OCI-LY7 (cell line): ENCODE measurements around the gene WDR90. TPM values are rescaled to one million over a fixed set of nuclear protein-coding genes. Genes with fewer than 3 reads are reported as not detected.

Experiments used
- BruUV-seq: library from RNA; stranded (reverse); fragments of 400-500 nt; replicated peaks from 2 replicates; lab custom pipeline; 2021; lab: Mats Ljungman, UMichigan
- CTCF ChIA-PET: fragments of 300-600 bp; sonication (Branson Sonifier 250); formaldehyde crosslinking; loops from one replicate; lab custom pipeline; 2022; ENCODE audit warnings: antibody characterized with exemption; ENCODE audit not compliant: unreplicated experiment; lab: Charles Lee
- POLR2A ChIA-PET: fragments of 300-600 bp; sonication (Branson Sonifier 250); formaldehyde crosslinking; loops from one replicate; lab custom pipeline; 2022; ENCODE audit warnings: antibody characterized with exemption; lab: Charles Lee
- DNase-seq: peaks from one replicate; pipeline ENCODE4 v3.0.0-alpha.2; 2015; ENCODE audit warnings: low spot score
- H2AFZ ChIP-seq: fragments of 200-600 bp; sonication (generic), shearing (Covaris generic); 2 replicates; pipeline ENCODE4 v1.6.1; 2014; ENCODE audit warnings: mild to moderate bottlenecking, antibody characterized with exemption, low read length, moderate library complexity
- H3K27ac ChIP-seq: fragments of 200-600 bp; sonication (generic); 2 replicates; pipeline ENCODE4 v1.5.1; 2014; ENCODE audit warnings: mixed run types, low read depth, mild to moderate bottlenecking, moderate library complexity, low read length, inconsistent platforms; ENCODE audit not compliant: poor library complexity, severe bottlenecking
- H3K36me3 ChIP-seq: fragments of 200-600 bp; sonication (generic); 2 replicates; pipeline ENCODE4 v1.6.1; 2014; ENCODE audit warnings: mild to moderate bottlenecking, antibody characterized with exemption, low read length, moderate library complexity, mixed read lengths; ENCODE audit not compliant: insufficient read depth
- H3K4me1 ChIP-seq: fragments of 200-600 bp; sonication (generic); 2 replicates; pipeline ENCODE4 v1.5.1; 2014; ENCODE audit warnings: mild to moderate bottlenecking, low read length; ENCODE audit not compliant: insufficient read depth, poor library complexity, severe bottlenecking
- H3K4me2 ChIP-seq: fragments of 200-600 bp; sonication (generic); 2 replicates; pipeline ENCODE4 v1.6.1; 2014; ENCODE audit warnings: mild to moderate bottlenecking, low read length
- H3K4me3 ChIP-seq: fragments of 200-600 bp; sonication (generic); 2 replicates; pipeline ENCODE4 v1.5.1; 2014; ENCODE audit warnings: mild to moderate bottlenecking, low read depth, low read length; ENCODE audit not compliant: poor library complexity, severe bottlenecking
- H3K79me2 ChIP-seq: fragments of 200-600 bp; sonication (generic); 2 replicates; pipeline ENCODE4 v1.6.1; 2016; ENCODE audit warnings: low read depth, mild to moderate bottlenecking, low read length, moderate library complexity, mixed read lengths; ENCODE audit not compliant: insufficient read depth
- H3K9me2 ChIP-seq: fragments of 200-600 bp; sonication (generic); 2 replicates; pipeline ENCODE4 v1.6.1; 2016; ENCODE audit warnings: mild to moderate bottlenecking, low read length, mixed read lengths; ENCODE audit not compliant: insufficient read depth
- H3K9me3 ChIP-seq: fragments of 200-600 bp; sonication (generic); 2 replicates; pipeline ENCODE4 v1.6.1; 2014; ENCODE audit warnings: mild to moderate bottlenecking, mixed run types, low read length, mixed read lengths
- H4K20me1 ChIP-seq: fragments of 200-600 bp; sonication (generic); 2 replicates; pipeline ENCODE4 v1.6.1; 2014; ENCODE audit warnings: mild to moderate bottlenecking, antibody characterized with exemption, low read length, moderate library complexity, mixed read lengths; ENCODE audit not compliant: insufficient read depth
- EZH2phosphoT487 ChIP-seq: fragments of 200-600 bp; sonication (generic); IDR thresholded peaks from 2 replicates; pipeline ENCODE4 v1.6.1; 2018; ENCODE audit warnings: low read depth, borderline replicate concordance, mild to moderate bottlenecking, mixed run types, antibody characterized with exemption, low read length, moderate library complexity, mixed read lengths
- intact Hi-C: fragments of 100-400 bp; cut with micrococcal nuclease; formaldehyde crosslinking; loops from one replicate; pipeline ENCODE4 v1.10.0; 2022; ENCODE audit not compliant: unreplicated experiment
- total RNA-seq, 2 experiments: library from RNA; depleted of rRNA in 1 of 2; stranded (reverse); fragments of >200 nt in 1 of 2; shearing (Covaris generic) in 1 of 2; gene quantifications; 2 replicates each; pipeline ENCODE4 v1.2.3, GENCODE V29; 2014 to 2022
- TF ChIP-seq, protein P1 (sequence below): fragments of 200-600 bp; sonication (generic); conservative IDR thresholded peaks from 2 replicates; pipeline ENCODE4 v1.5.1; 2014; ENCODE audit warnings: mild to moderate bottlenecking, antibody characterized with exemption, low read length, moderate library complexity, mixed read lengths

The WDR90 gene
- total RNA-seq, 2 experiments from 2014 or later = 110 to 153 TPM

DNA sequence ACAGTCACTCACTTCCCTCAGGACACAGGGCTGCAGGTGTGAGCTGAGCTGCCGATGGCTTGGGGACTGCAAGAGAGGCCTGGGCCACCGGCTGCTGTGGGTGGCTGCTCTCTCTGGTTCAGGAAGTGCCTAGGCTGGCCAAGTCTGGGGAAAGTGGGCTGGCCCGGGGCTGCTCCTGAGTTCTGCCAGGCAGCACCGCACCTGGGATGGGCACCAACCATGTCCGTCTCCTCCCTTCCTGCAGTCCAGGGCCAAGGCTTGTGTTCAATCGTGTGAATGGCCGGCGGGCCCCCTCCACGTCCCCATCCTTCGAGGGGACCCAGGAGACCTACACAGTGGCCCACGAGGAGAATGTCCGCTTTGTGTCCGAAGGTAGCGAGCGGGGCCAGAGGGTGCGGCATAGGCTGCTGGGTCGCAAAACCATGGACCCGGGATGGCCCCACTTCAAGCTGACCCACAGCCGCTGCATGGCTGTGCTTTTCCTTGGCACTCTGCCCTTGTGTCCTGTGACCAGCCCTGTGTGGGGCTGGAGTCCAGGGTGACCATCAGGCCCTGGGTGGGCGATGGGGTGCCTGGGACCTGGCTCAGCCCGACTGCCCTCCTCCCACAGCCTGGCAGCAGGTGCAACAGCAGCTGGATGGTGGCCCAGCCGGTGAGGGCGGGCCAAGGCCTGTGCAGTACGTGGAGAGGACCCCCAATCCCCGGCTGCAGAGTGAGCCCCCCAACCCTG lies 1.8 kb upstream of the WDR90 start:
- H3K4me1 ChIP-seq = peaks cover 32% of the 10 kb centered on the region
- intact Hi-C loops = no loop called here
- H3K4me2 ChIP-seq = peak overlapping the region; percentile 77
- peaks cover 5% of the 10 kb centered on the region for H3K36me3 ChIP-seq
- no peak for TF ChIP-seq EZH2phosphoT487
- TF ChIP-seq, protein P1, sequence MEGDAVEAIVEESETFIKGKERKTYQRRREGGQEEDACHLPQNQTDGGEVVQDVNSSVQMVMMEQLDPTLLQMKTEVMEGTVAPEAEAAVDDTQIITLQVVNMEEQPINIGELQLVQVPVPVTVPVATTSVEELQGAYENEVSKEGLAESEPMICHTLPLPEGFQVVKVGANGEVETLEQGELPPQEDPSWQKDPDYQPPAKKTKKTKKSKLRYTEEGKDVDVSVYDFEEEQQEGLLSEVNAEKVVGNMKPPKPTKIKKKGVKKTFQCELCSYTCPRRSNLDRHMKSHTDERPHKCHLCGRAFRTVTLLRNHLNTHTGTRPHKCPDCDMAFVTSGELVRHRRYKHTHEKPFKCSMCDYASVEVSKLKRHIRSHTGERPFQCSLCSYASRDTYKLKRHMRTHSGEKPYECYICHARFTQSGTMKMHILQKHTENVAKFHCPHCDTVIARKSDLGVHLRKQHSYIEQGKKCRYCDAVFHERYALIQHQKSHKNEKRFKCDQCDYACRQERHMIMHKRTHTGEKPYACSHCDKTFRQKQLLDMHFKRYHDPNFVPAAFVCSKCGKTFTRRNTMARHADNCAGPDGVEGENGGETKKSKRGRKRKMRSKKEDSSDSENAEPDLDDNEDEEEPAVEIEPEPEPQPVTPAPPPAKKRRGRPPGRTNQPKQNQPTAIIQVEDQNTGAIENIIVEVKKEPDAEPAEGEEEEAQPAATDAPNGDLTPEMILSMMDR = no peak
- H2AFZ ChIP-seq = no peak overlapping the region
- CTCF ChIA-PET = no interaction called here
- H4K20me1 ChIP-seq = no peaks in the 10 kb centered on the region
- no peaks in the 10 kb centered on the region for H3K9me2 ChIP-seq
- H3K4me3 ChIP-seq = peak overlapping the region; percentile 70
- H3K9me3 ChIP-seq = no peaks in the 10 kb centered on the region
- H3K79me2 ChIP-seq = peaks cover 4% of the 10 kb centered on the region; the same call in 1 of the 2 replicates
- POLR2A ChIA-PET = no interaction called here
- DNase-seq = no peak
- no peak overlapping the region for H3K27ac ChIP-seq
- no TSS peak for BruUV-seq

DNA sequence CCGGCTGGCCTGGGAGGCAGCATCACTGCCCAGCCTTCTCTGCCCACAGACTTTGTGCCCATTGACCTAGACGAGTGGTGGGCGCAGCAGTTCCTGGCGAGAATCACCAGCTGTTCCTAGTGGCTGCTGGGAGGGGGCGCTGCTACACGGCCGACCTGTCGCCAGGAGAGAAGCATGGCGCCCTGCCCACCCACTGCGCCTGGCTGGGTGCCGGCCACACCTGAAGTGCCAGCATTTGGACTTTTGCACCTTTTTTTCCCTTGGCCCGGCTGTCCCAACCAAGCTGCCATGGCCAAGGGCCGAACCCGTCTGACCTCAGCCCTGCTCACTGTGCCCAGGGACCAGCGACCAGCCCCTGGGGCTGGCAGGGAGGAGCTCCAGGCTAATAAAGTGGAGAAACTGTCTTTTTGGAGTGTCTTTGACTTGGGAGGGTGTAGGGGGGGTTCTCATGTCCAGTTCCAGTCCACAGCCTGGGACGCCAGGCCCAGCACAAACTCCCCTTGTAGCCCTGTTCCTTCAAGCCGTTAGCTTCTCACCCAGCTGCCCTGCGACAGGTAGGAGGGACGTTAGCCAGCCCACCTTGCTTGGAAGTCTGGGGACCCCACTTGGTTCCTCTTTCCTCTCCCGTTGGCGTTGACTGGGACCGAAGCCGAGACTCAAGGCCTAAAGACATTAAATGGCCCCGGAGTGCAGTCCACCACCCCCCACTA lies 939 bp upstream of the WDR90 start:
- TSS peak; percentile 40 for BruUV-seq
- intact Hi-C loops = loop anchor here (2.0 kb wide), 1 partner anchor 21 kb away; the partner anchor contains the start of gene RHOT2
- Histone ChIP-seq H3K9me3 (no peaks in the 10 kb centered on the region), H2AFZ (peak overlapping the region; percentile 13; the same call in 1 of the 2 replicates), H3K27ac (peak overlapping the region; percentile 66), H4K20me1 (no peaks in the 10 kb centered on the region), H3K4me2 (peak overlapping the region; percentile 77), H3K36me3 (peaks cover 10% of the 10 kb centered on the region), H3K4me3 (peak overlapping the region; percentile 70), H3K79me2 (peaks cover 4% of the 10 kb centered on the region; the same call in 1 of the 2 replicates), H3K9me2 (no peaks in the 10 kb centered on the region), H3K4me1 (peaks cover 27% of the 10 kb centered on the region)
- TF ChIP-seq EZH2phosphoT487 = no peak
- TF ChIP-seq, protein P1 = peak; percentile 87
- peak; percentile 75 for DNase-seq
- CTCF ChIA-PET = no interaction called here
- POLR2A ChIA-PET = interaction anchor here (0.6 kb wide), 1 partner anchor 1300 kb away, joined by 3 read pairs; no protein-coding TSS in a partner anchor
